ENCODE results near the gene PPAT.

PPAT gene

DNA sequence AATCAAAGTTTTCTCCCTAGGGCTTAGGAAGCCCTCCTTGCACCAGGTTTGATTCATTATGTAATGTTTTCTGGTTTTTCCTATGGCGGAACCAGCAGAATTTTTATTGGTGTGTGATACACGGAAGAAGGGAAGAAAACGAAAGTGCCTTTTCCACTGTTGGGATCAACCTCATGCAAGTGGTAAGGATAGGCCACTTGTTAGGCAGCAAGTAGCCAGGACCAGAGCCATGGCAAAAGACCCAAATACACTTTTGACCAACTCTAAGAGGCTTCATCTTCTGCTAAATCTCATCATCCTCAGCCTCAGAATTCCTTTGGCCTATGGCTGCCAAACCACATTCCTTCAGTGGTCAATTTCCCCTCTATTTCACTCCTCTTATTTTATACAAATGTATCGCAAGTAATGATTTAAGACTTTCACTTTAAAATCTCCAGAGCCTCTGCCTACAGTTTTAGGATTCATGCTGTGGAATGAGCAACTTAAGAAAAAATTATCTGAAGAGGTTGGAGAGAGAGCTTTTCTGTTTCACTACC, 21.2 kb downstream of the PPAT start:
- Histone ChIP-seq H2AFZ (ENCODE audit: low read length, unreplicated experiment) (peak overlapping the region; percentile 2), H3K36me3 (ENCODE audit: insufficient read depth, low read length) (no peaks in the 10 kb centered on the region), H3K79me2 (ENCODE audit: control insufficient read depth, insufficient read depth, low read length, unreplicated experiment) (peaks cover 64% of the 10 kb centered on the region), H3K4me1 (ENCODE audit: control insufficient read depth, insufficient read depth, low read length, unreplicated experiment) (peaks cover 18% of the 10 kb centered on the region), H3K4me3 (ENCODE audit: low read depth, low read length) (peak overlapping the region; percentile 70), H3K27me3 (ENCODE audit: insufficient read depth, low read length) (no peaks in the 10 kb centered on the region), H3K27ac (ENCODE audit: low read depth, low read length) (peak overlapping the region; percentile 63)

DNA sequence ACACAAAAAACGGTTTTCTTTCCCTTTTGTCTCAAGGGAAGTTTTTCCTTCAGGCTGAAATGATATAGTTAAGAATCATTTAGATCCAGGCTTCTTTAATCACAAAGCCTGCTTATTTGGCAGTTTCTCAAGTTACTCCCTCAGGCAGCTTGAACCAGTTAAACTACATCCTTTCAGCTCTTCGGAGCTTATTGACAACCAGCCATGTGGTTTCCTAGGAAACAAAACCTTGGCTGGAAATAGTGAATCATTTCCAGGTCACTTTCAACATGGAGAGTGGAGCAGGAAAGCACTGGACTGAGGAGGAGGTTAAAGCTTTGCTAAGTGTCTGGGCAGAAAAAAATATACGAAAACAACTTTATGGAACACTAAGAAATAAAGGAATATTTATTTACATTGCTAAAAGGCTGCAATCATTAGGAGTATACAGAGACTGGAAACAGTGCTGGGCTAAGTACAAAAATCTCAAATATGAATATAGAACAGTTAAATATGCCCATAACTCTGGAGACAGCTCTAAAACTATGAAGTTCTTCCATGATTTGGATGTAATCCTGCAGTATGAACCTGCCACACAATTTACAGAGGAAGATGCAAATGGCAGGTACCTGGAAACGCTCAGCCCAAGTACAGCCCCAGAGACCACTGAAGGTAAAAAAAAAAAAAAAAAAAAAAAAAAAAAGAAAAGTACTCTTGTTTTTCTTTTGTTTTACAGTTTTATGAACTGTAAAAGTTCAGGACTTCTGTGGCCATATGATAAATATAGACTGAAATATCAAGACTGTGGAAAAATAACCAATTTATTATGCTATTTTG, 25.0 kb downstream of the PPAT start:
- peaks cover 54% of the 10 kb centered on the region for H3K79me2 ChIP-seq (ENCODE audit: control insufficient read depth, insufficient read depth, low read length, unreplicated experiment)
- peak overlapping the region; percentile 63 for H3K4me3 ChIP-seq (ENCODE audit: low read depth, low read length)
- no peaks in the 10 kb centered on the region for H3K27me3 ChIP-seq (ENCODE audit: insufficient read depth, low read length)
- H2AFZ ChIP-seq (ENCODE audit: low read length, unreplicated experiment), result no peak overlapping the region
- peaks cover 6% of the 10 kb centered on the region; the same call in 1 of the 2 replicates for H3K36me3 ChIP-seq (ENCODE audit: insufficient read depth, low read length)
- H3K4me1 ChIP-seq (ENCODE audit: control insufficient read depth, insufficient read depth, low read length, unreplicated experiment), result peaks cover 23% of the 10 kb centered on the region
- H3K27ac ChIP-seq (ENCODE audit: low read depth, low read length), result peak overlapping the region; percentile 92

DNA sequence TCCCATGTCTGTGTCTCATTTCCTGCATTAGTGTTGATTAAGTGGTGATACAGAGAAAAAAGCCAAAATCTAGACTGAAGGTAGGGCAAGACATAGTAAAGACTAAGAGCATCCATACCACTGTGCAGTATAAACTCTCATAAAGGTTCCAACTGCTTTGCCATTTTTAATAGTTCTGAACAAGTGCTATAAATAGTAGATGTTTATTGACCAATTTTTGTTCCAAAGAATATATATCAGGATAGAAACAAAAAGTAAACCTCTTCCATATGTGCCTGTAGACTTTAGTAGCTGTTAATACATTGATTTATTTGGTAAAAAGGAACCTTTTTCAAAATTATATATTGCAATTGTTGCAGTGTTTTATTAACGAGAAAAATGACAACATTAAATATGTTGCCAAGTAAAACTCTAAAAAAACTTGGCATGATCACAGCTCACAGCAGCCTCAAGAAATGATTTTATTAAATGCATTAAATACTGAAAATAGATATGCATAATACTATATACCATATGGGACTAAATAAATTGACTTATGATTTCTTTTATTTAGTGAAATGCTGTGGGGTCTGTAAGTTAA, 25.8 kb downstream of the PPAT start:
- Histone ChIP-seq H3K4me3 (ENCODE audit: low read depth, low read length) (peak overlapping the region; percentile 23), H3K79me2 (ENCODE audit: control insufficient read depth, insufficient read depth, low read length, unreplicated experiment) (peaks cover 47% of the 10 kb centered on the region), H3K27ac (ENCODE audit: low read depth, low read length) (peak overlapping the region; percentile 92), H3K36me3 (ENCODE audit: insufficient read depth, low read length) (peaks cover 6% of the 10 kb centered on the region; the same call in 1 of the 2 replicates), H3K27me3 (ENCODE audit: insufficient read depth, low read length) (no peaks in the 10 kb centered on the region), H3K4me1 (ENCODE audit: control insufficient read depth, insufficient read depth, low read length, unreplicated experiment) (peaks cover 23% of the 10 kb centered on the region), H2AFZ (ENCODE audit: low read length, unreplicated experiment) (no peak overlapping the region)

DNA sequence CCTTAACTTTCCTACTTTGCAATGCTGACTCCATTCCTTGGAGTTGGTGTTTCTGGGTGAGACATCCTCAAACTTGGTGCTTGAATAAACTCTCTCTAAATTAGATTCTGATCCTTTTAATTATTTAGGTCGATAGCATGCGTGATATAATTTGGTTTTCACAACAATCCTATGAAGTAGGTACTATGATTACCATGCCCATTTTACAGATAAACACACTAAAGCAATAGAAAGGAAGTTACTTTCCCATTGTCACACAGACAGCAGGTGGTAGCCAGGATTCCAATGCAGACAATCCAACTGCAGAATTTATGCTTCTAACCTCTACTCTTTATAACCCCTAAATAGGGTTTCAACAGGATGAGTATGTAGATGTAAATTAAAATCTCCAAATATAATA, 26.4 kb downstream of the PPAT start:
- H3K27me3 ChIP-seq (ENCODE audit: insufficient read depth, low read length), result no peaks in the 10 kb centered on the region
- peak overlapping the region; percentile 92 for H3K27ac ChIP-seq (ENCODE audit: low read depth, low read length)
- H3K36me3 ChIP-seq (ENCODE audit: insufficient read depth, low read length), result peaks cover 6% of the 10 kb centered on the region; the same call in 1 of the 2 replicates
- no peak overlapping the region for H3K4me3 ChIP-seq (ENCODE audit: low read depth, low read length)
- peaks cover 40% of the 10 kb centered on the region for H3K79me2 ChIP-seq (ENCODE audit: control insufficient read depth, insufficient read depth, low read length, unreplicated experiment)
- no peak overlapping the region for H2AFZ ChIP-seq (ENCODE audit: low read length, unreplicated experiment)
- peaks cover 23% of the 10 kb centered on the region for H3K4me1 ChIP-seq (ENCODE audit: control insufficient read depth, insufficient read depth, low read length, unreplicated experiment)

DNA sequence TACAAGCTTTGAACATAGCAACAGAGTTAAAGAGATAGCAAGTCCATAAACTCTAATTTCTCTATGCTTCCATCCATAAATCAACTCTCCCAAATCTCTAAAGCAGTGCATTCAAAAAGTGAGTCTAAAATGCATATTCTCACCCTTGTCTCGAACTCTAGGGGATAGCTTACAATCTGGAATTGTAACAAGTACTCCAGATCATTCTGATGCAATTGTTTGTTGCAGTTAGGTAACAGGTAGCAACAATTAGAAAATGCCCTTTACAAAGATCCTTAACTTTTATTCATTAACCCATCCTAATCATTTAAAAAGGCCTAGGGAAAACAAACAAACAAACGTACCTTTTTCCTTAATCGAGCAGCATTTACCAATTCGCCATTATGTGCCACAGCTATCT, 29.3 kb downstream of the PPAT start:
- no peaks in the 10 kb centered on the region for H3K27me3 ChIP-seq (ENCODE audit: insufficient read depth, low read length)
- H3K4me3 ChIP-seq (ENCODE audit: low read depth, low read length), result no peak overlapping the region
- peaks cover 18% of the 10 kb centered on the region for H3K4me1 ChIP-seq (ENCODE audit: control insufficient read depth, insufficient read depth, low read length, unreplicated experiment)
- no peak overlapping the region for H3K27ac ChIP-seq (ENCODE audit: low read depth, low read length)
- H2AFZ ChIP-seq (ENCODE audit: low read length, unreplicated experiment), result no peak overlapping the region
- H3K79me2 ChIP-seq (ENCODE audit: control insufficient read depth, insufficient read depth, low read length, unreplicated experiment), result peaks cover 22% of the 10 kb centered on the region
- peaks cover 9% of the 10 kb centered on the region; the same call in 1 of the 2 replicates for H3K36me3 ChIP-seq (ENCODE audit: insufficient read depth, low read length)

DNA sequence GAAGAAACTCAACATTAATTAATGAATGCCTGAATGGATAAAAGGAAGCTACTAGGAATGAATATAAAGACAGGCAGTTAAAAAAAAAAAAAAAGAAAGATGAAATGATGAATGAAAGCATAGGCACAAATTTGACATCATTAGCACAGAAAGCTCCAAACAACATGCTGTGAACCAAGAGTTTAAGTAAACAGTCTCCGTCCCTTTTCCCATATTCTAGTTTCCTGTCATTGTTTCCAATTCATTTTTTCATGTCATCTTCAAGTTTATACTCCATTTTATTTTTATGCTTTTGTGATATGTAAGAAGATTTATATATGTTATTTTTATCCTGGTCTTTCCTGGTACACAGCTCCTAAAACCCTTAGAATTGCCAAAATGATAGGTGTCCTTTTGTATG, 30.4 kb downstream of the PPAT start:
- Histone ChIP-seq H3K4me3 (ENCODE audit: low read depth, low read length) (no peak overlapping the region), H3K4me1 (ENCODE audit: control insufficient read depth, insufficient read depth, low read length, unreplicated experiment) (peaks cover 13% of the 10 kb centered on the region), H3K36me3 (ENCODE audit: insufficient read depth, low read length) (peaks cover 19% of the 10 kb centered on the region), H2AFZ (ENCODE audit: low read length, unreplicated experiment) (no peak overlapping the region), H3K27ac (ENCODE audit: low read depth, low read length) (no peak overlapping the region), H3K27me3 (ENCODE audit: insufficient read depth, low read length) (no peaks in the 10 kb centered on the region), H3K79me2 (ENCODE audit: control insufficient read depth, insufficient read depth, low read length, unreplicated experiment) (peaks cover 21% of the 10 kb centered on the region)

DNA sequence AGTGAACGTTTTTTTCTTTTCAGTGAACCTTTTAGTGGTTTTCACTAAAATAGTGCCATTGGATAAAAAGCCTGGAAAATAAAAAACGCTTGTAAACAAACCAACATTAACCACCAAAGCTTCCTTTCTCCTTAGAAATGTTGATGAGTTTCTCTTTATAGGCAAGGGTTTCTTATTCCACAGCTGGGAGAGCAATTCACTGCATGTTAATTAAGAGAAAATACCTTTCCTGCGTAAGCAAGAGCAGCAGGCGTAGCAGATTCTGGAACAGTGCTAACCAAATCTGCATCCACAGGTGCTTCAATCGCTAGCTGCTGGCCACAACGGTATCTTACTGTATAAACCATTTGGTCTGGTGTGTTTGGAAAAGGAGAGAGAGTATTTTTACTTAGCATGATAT, 34.9 kb downstream of the PPAT start:
- no peaks in the 10 kb centered on the region for H3K79me2 ChIP-seq (ENCODE audit: control insufficient read depth, insufficient read depth, low read length, unreplicated experiment)
- no peaks in the 10 kb centered on the region for H3K4me1 ChIP-seq (ENCODE audit: control insufficient read depth, insufficient read depth, low read length, unreplicated experiment)
- H3K4me3 ChIP-seq (ENCODE audit: low read depth, low read length), result no peak overlapping the region
- H3K27ac ChIP-seq (ENCODE audit: low read depth, low read length), result no peak overlapping the region
- H3K36me3 ChIP-seq (ENCODE audit: insufficient read depth, low read length), result peaks cover 17% of the 10 kb centered on the region
- H2AFZ ChIP-seq (ENCODE audit: low read length, unreplicated experiment), result no peak overlapping the region
- no peaks in the 10 kb centered on the region for H3K27me3 ChIP-seq (ENCODE audit: insufficient read depth, low read length)

DNA sequence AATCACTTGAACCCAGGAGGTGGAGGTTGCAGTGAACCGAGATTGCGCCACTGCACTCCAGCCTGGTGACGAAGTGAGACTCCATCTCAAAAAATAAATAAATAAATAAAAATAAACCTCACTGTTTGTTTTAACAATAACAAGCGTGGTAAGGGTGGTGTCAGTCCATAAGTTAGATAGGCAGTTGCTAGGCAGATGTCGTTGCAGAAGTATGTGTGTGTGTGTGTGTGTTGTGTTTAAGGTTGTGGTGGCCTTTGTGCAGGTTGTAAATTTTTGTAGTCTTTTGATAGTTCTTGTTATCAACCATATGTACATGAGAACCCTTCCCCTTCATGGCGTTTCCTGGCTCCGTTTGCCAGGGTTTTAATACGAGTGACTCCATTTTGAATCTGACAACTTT, 44.1 kb downstream of the PPAT start:
- H3K27me3 ChIP-seq (ENCODE audit: insufficient read depth, low read length), result no peaks in the 10 kb centered on the region
- H3K27ac ChIP-seq (ENCODE audit: low read depth, low read length), result no peak overlapping the region
- H3K4me3 ChIP-seq (ENCODE audit: low read depth, low read length), result no peak overlapping the region
- H3K79me2 ChIP-seq (ENCODE audit: control insufficient read depth, insufficient read depth, low read length, unreplicated experiment), result peaks cover 28% of the 10 kb centered on the region
- peaks cover 4% of the 10 kb centered on the region for H3K36me3 ChIP-seq (ENCODE audit: insufficient read depth, low read length)
- peaks cover 9% of the 10 kb centered on the region for H3K4me1 ChIP-seq (ENCODE audit: control insufficient read depth, insufficient read depth, low read length, unreplicated experiment)
- H2AFZ ChIP-seq (ENCODE audit: low read length, unreplicated experiment), result no peak overlapping the region

DNA sequence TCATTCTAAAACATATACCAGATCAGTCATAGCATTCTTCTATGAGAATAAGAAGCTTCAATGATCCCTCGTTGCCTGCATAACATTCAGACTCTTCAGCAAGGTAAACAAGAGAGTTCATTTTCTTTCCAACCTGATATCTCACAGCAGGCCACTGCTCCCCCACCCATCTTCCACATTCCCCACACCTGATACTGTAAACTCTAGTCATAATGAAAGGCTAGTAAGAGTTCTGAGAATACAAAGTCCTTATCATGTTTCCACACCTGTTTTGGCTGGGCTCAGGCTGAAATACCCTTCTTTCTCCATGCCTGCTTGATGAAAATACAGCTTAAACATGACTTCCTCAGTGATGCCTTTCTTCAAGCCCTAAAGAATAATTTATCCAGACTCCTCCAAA, 45.9 kb downstream of the PPAT start:
- peaks cover 39% of the 10 kb centered on the region for H3K79me2 ChIP-seq (ENCODE audit: control insufficient read depth, insufficient read depth, low read length, unreplicated experiment)
- no peak overlapping the region for H2AFZ ChIP-seq (ENCODE audit: low read length, unreplicated experiment)
- H3K36me3 ChIP-seq (ENCODE audit: insufficient read depth, low read length), result no peaks in the 10 kb centered on the region; the same call in 1 of the 2 replicates
- H3K4me1 ChIP-seq (ENCODE audit: control insufficient read depth, insufficient read depth, low read length, unreplicated experiment), result peaks cover 17% of the 10 kb centered on the region
- peak overlapping the region; percentile 85; the same call in 1 of the 2 replicates for H3K4me3 ChIP-seq (ENCODE audit: low read depth, low read length)
- no peaks in the 10 kb centered on the region for H3K27me3 ChIP-seq (ENCODE audit: insufficient read depth, low read length)
- no peak overlapping the region for H3K27ac ChIP-seq (ENCODE audit: low read depth, low read length)

DNA sequence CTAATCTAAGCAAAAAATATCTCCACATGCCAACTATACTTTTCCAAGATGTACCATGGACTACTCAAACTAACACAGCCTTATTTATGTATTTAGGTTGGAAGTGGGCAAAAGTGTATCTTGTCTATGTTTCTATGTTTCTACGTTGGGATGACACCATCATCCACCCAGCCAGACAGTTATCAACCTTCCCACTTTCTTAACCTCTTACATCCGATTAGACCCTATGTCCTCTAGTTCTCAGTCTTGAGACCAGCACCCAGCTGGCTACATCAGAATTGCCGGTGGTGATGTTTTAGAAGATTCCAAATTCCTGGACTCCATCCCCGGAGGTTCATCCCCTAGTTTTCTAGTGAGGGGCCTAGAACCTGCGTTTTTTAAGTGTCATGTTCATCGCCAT, 47.1 kb downstream of the PPAT start:
- Histone ChIP-seq H3K4me3 (ENCODE audit: low read depth, low read length) (peak overlapping the region; percentile 85), H3K36me3 (ENCODE audit: insufficient read depth, low read length) (no peaks in the 10 kb centered on the region), H3K27me3 (ENCODE audit: insufficient read depth, low read length) (no peaks in the 10 kb centered on the region), H3K27ac (ENCODE audit: low read depth, low read length) (peak overlapping the region; percentile 92; the same call in 1 of the 2 replicates), H3K79me2 (ENCODE audit: control insufficient read depth, insufficient read depth, low read length, unreplicated experiment) (peaks cover 39% of the 10 kb centered on the region), H2AFZ (ENCODE audit: low read length, unreplicated experiment) (peak overlapping the region; percentile 47), H3K4me1 (ENCODE audit: control insufficient read depth, insufficient read depth, low read length, unreplicated experiment) (peaks cover 17% of the 10 kb centered on the region)
